KOPT-K1 (cell line): ENCODE data around the gene AFF2.

Source experiments
- H3K27ac ChIP-seq: fragments of 200-600 bp; sonication (generic); 2 replicates; pipeline ENCODE4 v1.5.1; 2016; ENCODE audit warnings: antibody characterized with exemption, mild to moderate bottlenecking, low read depth, low read length; ENCODE audit not compliant: poor library complexity, severe bottlenecking
- H3K36me3 ChIP-seq: fragments of 200-600 bp; sonication (generic); 2 replicates; pipeline ENCODE4 v1.5.1; 2017; ENCODE audit warnings: antibody characterized with exemption, mild to moderate bottlenecking, low read length, moderate library complexity; ENCODE audit not compliant: insufficient read depth
- H3K9me3 ChIP-seq: fragments of 200-600 bp; sonication (generic); 2 replicates; pipeline ENCODE4 v1.5.1; 2017; ENCODE audit warnings: antibody characterized with exemption, low read length, mild to moderate bottlenecking; ENCODE audit not compliant: insufficient read depth, poor library complexity, severe bottlenecking

The AFF2 gene

GRCh38 chrX:149002320-149002719 is 501.9 kb downstream of the AFF2 start:
- Histone ChIP-seq H3K36me3 (no peaks in the 10 kb centered on the region), H3K9me3 (no peaks in the 10 kb centered on the region), H3K27ac (no peak overlapping the region)

DNA sequence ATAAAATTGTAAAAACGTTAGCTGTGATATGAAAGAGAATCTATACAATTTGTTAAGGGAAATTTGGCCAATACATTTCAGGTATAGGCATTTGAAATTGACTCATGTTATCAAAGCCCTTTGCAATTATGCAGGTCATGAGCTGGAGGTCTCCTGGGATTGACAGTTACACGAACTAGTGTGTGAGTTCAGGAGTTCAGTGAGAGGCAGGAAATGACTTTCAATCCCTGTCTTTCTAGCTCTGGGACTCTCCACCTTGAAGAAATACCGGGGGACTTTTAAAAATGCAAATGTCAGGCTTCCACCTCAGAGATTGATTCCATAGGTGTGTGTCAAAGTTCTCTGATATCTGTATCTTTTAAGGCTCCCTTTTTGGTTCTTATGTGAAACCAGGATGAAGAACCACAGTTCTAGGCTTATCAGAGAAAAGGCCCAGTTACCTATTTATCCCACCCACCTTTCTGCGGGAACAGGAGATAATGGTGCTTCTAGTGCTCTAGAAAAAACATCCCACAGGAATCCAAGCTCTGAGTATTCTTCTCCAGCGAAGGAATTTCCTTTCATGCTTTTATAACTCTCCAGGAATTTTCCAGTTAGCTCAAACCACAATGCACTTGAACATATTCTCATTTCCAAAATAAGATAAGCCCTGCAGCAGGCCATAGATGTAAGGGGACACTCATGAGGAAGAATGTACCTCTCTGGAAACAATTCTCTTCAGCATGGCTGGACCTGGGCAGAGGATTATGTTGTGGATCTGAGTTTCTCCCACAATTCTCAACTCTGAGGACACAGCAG is 503.6 kb downstream of the AFF2 start:
- no peaks in the 10 kb centered on the region for H3K36me3 ChIP-seq
- H3K27ac ChIP-seq = no peak overlapping the region
- no peaks in the 10 kb centered on the region for H3K9me3 ChIP-seq

DNA sequence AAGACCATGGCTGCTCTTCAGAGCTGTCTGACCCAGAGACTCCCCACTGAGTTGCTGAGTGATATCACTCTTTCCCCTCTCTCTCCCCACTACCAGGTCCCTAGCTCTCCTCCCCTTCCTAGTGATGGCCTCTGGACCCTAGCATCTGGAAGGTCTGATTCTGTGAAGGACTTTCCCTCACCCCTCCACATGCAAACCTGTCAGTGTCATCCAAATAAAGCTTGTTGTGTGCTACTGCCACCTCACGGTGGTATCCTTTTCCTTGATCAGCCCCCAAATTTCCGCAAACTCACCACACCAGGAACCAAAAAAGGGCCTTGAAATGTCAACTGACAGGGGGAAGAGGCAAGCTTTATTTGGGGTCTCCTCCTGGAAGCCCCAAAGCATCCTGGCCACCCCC is 504.5 kb downstream of the AFF2 start:
- H3K27ac ChIP-seq = no peak overlapping the region
- no peaks in the 10 kb centered on the region for H3K9me3 ChIP-seq
- no peaks in the 10 kb centered on the region for H3K36me3 ChIP-seq

DNA sequence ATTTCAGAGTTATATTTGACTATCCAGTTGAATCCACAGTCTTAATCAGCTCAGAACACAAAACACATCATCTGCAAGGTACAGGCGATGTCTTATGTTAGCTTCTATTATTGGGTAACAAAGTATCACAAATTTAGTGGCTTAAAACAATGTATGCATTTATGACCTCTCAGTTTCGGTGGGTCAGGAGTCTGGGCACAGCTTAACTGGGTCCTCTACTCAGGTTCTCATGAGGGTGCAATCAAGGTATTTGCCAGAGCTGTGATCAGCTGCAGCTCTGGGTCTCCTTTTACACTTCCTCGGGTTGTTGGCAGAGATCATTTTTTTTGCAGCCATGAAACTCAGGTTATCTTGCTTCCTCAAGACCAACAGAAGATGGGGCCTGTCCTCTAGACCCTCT is 505.8 kb downstream of the AFF2 start:
- H3K9me3 ChIP-seq = no peaks in the 10 kb centered on the region
- H3K36me3 ChIP-seq = no peaks in the 10 kb centered on the region
- no peak overlapping the region for H3K27ac ChIP-seq

DNA sequence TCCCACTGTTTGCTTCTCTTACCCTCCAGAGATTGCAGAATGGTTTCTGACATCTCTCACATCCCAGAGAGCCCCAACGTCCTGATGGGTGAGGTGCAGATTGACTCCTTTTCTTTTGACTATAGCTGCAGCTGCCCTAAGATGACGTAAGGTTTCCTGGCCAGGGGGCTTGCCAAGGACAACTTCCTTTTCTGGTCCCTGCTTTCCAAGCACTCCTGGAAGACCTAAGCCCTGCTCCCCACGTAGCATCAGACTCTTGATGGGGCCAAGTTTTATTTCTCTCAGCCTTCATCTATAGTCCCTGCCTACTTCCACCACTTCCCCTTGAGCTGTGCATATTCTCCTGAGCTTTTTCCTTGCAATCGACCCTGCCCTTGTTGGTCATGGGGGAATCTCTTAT is 507.0 kb downstream of the AFF2 start:
- Histone ChIP-seq H3K36me3 (no peaks in the 10 kb centered on the region), H3K9me3 (no peaks in the 10 kb centered on the region), H3K27ac (no peak overlapping the region)

GRCh38 chrX:149010013-149010852 is 509.8 kb downstream of the AFF2 start:
- Histone ChIP-seq H3K36me3 (no peaks in the 10 kb centered on the region), H3K9me3 (no peaks in the 10 kb centered on the region), H3K27ac (no peak overlapping the region)

- Histone ChIP-seq H3K9me3 (no peaks in the 10 kb centered on the region), H3K27ac (no peak overlapping the region), H3K36me3 (no peaks in the 10 kb centered on the region)
Measured at GRCh38 chrX:149010853-149011224, 510.4 kb downstream of the AFF2 start.

- Histone ChIP-seq H3K9me3 (no peaks in the 10 kb centered on the region), H3K36me3 (no peaks in the 10 kb centered on the region), H3K27ac (no peak overlapping the region)
Measured at GRCh38 chrX:149013081-149013480, 512.7 kb downstream of the AFF2 start.

- Histone ChIP-seq H3K9me3 (peaks cover 9% of the 10 kb centered on the region), H3K36me3 (no peaks in the 10 kb centered on the region), H3K27ac (no peak overlapping the region)
Measured at GRCh38 chrX:149021159-149021558, 520.7 kb downstream of the AFF2 start.

DNA sequence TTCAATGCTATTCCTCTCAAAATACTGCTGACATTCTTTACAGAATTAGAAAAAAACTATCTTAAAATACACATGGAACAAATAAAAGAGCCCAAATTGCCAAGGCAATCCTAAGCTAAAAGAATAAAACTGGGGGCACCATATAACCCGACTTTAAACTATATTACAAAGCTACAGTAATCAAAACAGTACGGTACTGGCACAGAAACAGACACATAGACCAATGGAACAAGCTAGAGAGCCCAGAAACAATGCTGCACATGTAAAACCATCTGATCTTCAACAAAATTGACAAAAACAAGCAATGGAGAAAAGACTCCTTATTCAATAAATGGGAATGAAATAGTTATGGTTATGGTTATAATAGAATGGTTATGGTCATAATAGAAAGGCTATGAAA is 522.1 kb downstream of the AFF2 start:
- Histone ChIP-seq H3K27ac (no peak overlapping the region), H3K9me3 (peaks cover 9% of the 10 kb centered on the region), H3K36me3 (no peaks in the 10 kb centered on the region)

DNA sequence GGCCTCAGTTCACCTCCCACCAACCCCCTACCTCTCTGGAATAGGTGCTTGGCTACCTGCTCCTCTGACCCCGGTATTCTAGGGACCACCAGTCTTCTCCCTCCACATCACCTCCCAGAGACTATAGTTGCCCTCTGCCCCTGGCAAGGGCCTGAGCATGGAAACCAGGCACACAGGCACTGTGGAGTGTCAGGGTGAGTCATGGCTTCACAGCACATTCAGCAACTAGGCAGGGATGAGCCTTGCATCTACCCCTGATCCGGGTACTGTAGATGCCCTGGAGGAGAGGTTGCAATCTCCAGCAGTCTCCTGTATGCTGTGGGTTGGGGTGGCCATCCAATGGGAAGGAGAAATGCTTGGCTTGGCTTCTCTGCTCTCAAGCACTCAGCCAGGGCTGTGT is 532.0 kb downstream of the AFF2 start:
- no peak overlapping the region for H3K27ac ChIP-seq
- H3K36me3 ChIP-seq = no peaks in the 10 kb centered on the region
- no peaks in the 10 kb centered on the region for H3K9me3 ChIP-seq

DNA sequence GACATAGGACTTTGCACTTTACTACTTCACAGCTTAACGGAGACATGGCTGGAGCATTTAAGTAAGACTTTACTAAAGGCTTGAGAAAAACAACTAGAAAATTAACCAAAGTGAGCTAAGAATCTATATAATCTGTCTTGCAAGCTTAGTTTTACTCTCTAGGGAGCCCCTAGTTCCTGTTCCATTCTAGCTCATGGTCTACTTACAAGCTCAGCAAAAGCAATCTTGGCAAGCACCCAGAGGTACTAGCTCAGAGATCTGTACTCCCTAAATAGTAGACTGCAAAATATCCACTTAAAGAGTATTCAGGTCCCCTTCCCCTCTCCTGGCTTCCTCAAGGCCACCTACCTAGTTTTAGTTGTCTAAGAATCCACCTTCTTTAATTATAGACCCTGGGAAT is 535.7 kb downstream of the AFF2 start:
- no peaks in the 10 kb centered on the region for H3K9me3 ChIP-seq
- no peak overlapping the region for H3K27ac ChIP-seq
- no peaks in the 10 kb centered on the region for H3K36me3 ChIP-seq

DNA sequence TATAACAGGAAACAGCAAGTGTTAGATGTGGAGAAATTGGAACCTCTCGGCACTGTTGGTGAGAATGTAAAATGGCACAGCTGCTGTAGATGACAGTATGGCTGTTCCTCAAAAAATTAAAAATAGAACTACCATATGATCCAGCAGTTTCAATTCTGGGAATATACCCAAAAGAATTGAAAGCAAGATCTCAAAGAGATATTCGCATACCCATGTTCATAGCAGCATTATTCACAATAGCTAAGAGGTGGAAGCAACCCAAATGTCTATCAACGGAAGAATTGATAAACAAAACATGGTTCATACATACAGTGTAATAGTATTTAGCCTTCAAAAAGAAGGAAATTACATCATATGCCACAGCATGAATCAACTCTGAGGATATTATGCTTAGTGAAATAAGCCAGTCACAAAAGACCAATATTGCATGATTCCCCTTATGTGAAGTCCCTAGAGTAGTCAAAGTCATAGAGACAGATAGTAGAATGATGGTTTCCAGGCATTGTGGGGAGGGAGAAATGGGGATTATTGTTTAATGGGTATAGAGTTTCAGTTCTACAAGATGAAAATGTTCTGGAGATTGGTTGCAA is 537.0 kb downstream of the AFF2 start:
- H3K36me3 ChIP-seq = no peaks in the 10 kb centered on the region
- no peak overlapping the region for H3K27ac ChIP-seq
- H3K9me3 ChIP-seq = no peaks in the 10 kb centered on the region

- Histone ChIP-seq H3K9me3 (no peaks in the 10 kb centered on the region), H3K36me3 (no peaks in the 10 kb centered on the region), H3K27ac (no peak overlapping the region)
Measured at GRCh38 chrX:149039057-149039456, 538.6 kb downstream of the AFF2 start.

- no peaks in the 10 kb centered on the region for H3K9me3 ChIP-seq
- no peaks in the 10 kb centered on the region for H3K36me3 ChIP-seq
- H3K27ac ChIP-seq = no peak overlapping the region
Measured at GRCh38 chrX:149040873-149041535, 540.6 kb downstream of the AFF2 start.
